ENCODE results near the gene RFLNA.

GRCh38 chr12:124357616-124358015, 62.7 kb downstream of the RFLNA start:
- TF ChIP-seq CTCF (IDR thresholded peaks at IDR 0.05; ENCODE audit: low read depth, low read length) = no peak
- no peak for TF ChIP-seq MAX (IDR thresholded peaks at IDR 0.05; ENCODE audit: low read depth, low read length)

All from NB4 (cell line).